ENCODE data around the gene NEGR1. TPM values are rescaled to one million over a fixed set of nuclear protein-coding genes. Genes with fewer than 3 reads are reported as not detected.

Gene NEGR1
- total RNA-seq, 1 experiment from 2014 or later = 0.44 TPM

GRCh38 chr1:72235062-72235461 is 47.3 kb downstream of the NEGR1 start:
- no peaks in the 10 kb centered on the region for H4K20me1 ChIP-seq (ENCODE audit: insufficient read depth)
- H3K4me3 ChIP-seq = no peak overlapping the region
- H3K9me2 ChIP-seq (ENCODE audit: insufficient read depth) = no peaks in the 10 kb centered on the region
- POLR2A ChIA-PET (ENCODE audit: unreplicated experiment) = no interaction called here
- H3K36me3 ChIP-seq (ENCODE audit: low read depth) = no peaks in the 10 kb centered on the region
- no peaks in the 10 kb centered on the region for H3K27me3 ChIP-seq (ENCODE audit: insufficient read depth, low read depth)
- no peaks in the 10 kb centered on the region for H3F3A ChIP-seq (ENCODE audit: insufficient read depth, low read depth)
- CTCF ChIA-PET = no interaction called here
- no peak overlapping the region for H2AFZ ChIP-seq
- no peaks in the 10 kb centered on the region for H3K79me2 ChIP-seq (ENCODE audit: low read depth)
- intact Hi-C loops (cut with micrococcal nuclease; ENCODE audit: unreplicated experiment) = no loop called here
- no peak overlapping the region for H3K4me2 ChIP-seq
- H3K27ac ChIP-seq = no peak overlapping the region
- no peaks in the 10 kb centered on the region for H3K4me1 ChIP-seq (replicated peaks; ENCODE audit: insufficient read depth)
- TF ChIP-seq CTCF (conservative IDR thresholded peaks at IDR 0.05) (no peak), EZH2 (IDR thresholded peaks at IDR 0.05; ENCODE audit: low read depth) (no peak)
- no TSS peak for BruUV-seq (replicated peaks)
- H3K9me3 ChIP-seq (ENCODE audit: insufficient read depth, low read depth) = no peaks in the 10 kb centered on the region
- no peak for DNase-seq

GRCh38 chr1:72230746-72231145 is 51.6 kb downstream of the NEGR1 start:
- Histone ChIP-seq H3K4me1 (replicated peaks; ENCODE audit: insufficient read depth) (no peaks in the 10 kb centered on the region), H3F3A (ENCODE audit: insufficient read depth, low read depth) (no peaks in the 10 kb centered on the region), H4K20me1 (ENCODE audit: insufficient read depth) (no peaks in the 10 kb centered on the region), H2AFZ (no peak overlapping the region), H3K27ac (no peak overlapping the region), H3K4me3 (no peak overlapping the region), H3K36me3 (ENCODE audit: low read depth) (no peaks in the 10 kb centered on the region), H3K79me2 (ENCODE audit: low read depth) (no peaks in the 10 kb centered on the region), H3K9me2 (ENCODE audit: insufficient read depth) (no peaks in the 10 kb centered on the region), H3K4me2 (no peak overlapping the region), H3K27me3 (ENCODE audit: insufficient read depth, low read depth) (no peaks in the 10 kb centered on the region), H3K9me3 (ENCODE audit: insufficient read depth, low read depth) (no peaks in the 10 kb centered on the region)
- BruUV-seq (replicated peaks) = no TSS peak
- ChIA-PET CTCF (no interaction called here), POLR2A (ENCODE audit: unreplicated experiment) (interaction anchor here (0.7 kb wide), 1 partner anchor 561 kb away, joined by 8 read pairs; no protein-coding TSS in a partner anchor)
- no peak for DNase-seq
- TF ChIP-seq EZH2 (IDR thresholded peaks at IDR 0.05; ENCODE audit: low read depth) (no peak), CTCF (conservative IDR thresholded peaks at IDR 0.05) (no peak)
- intact Hi-C loops (cut with micrococcal nuclease; ENCODE audit: unreplicated experiment) = no loop called here

- Histone ChIP-seq H3K4me3 (no peak overlapping the region), H3K79me2 (ENCODE audit: low read depth) (no peaks in the 10 kb centered on the region), H3K4me1 (replicated peaks; ENCODE audit: insufficient read depth) (no peaks in the 10 kb centered on the region), H3K9me2 (ENCODE audit: insufficient read depth) (no peaks in the 10 kb centered on the region), H2AFZ (no peak overlapping the region), H3K9me3 (ENCODE audit: insufficient read depth, low read depth) (no peaks in the 10 kb centered on the region), H3K27me3 (ENCODE audit: insufficient read depth, low read depth) (no peaks in the 10 kb centered on the region), H4K20me1 (ENCODE audit: insufficient read depth) (no peaks in the 10 kb centered on the region), H3K27ac (no peak overlapping the region), H3F3A (ENCODE audit: insufficient read depth, low read depth) (no peaks in the 10 kb centered on the region), H3K4me2 (no peak overlapping the region), H3K36me3 (ENCODE audit: low read depth) (no peaks in the 10 kb centered on the region)
- BruUV-seq (replicated peaks) = no TSS peak
- CTCF ChIA-PET = no interaction called here
- POLR2A ChIA-PET (ENCODE audit: unreplicated experiment) = interaction anchor here (0.7 kb wide), 1 partner anchor 562 kb away, joined by 8 read pairs; no protein-coding TSS in a partner anchor
- TF ChIP-seq CTCF (conservative IDR thresholded peaks at IDR 0.05) = no peak
- TF ChIP-seq EZH2 (IDR thresholded peaks at IDR 0.05; ENCODE audit: low read depth) = no peak
- no peak for DNase-seq
- intact Hi-C loops (cut with micrococcal nuclease; ENCODE audit: unreplicated experiment) = no loop called here
Observed at GRCh38 chr1:72229893-72230292, 52.4 kb downstream of the NEGR1 start.

Data from PC-9 (cell line).